ENCODE results near the gene FAM53C.

The FAM53C gene

DNA sequence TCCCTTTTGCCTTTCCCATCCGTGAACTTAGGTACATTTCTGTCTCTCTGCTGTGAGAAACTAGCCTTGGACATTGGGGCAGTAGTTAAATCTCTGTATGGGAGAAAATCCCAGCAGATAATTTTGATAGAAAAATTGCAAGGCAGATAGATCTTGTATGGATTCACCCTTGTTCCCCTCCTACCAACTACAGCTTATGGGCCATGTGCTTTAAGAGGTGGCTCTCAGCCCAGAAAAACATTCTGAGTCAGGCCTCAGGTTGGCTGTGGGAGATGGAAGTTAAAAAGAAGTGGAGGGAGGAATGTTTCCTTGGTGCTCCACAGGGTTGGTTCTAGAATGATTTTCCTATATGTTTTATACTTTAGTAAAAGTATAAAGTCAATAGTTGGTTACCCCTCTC is 13.0 kb downstream of the FAM53C start:
- DNase-seq (ENCODE audit: low read depth in 2 of 2, low spot score in 1 of 2) = no peak

- no peak for DNase-seq (ENCODE audit: low read depth in 2 of 2, low spot score in 1 of 2)
Observed at GRCh38 chr5:138351517-138351916, 13.5 kb downstream of the FAM53C start.

GRCh38 chr5:138352071-138352721 is 14.1 kb downstream of the FAM53C start, which contains the start of gene KDM3B:
Gene KDM3B, plus strand, starts transcription at chr5:138352685. Its CDS starts 111 bp downstream, at chr5:138352796.
- DNase-seq (ENCODE audit: low read depth in 2 of 2, low spot score in 1 of 2) = peak; percentile 75 to 82

- peak; percentile 25 to 47 for DNase-seq (ENCODE audit: low read depth in 2 of 2, low spot score in 1 of 2)
Observed at GRCh38 chr5:138352722-138353559, 14.9 kb downstream of the FAM53C start.

GRCh38 chr5:138353560-138354080 is 15.6 kb downstream of the FAM53C start:
- no peak for DNase-seq (ENCODE audit: low read depth in 2 of 2, low spot score in 1 of 2)

GRCh38 chr5:138354387-138354786 is 16.3 kb downstream of the FAM53C start:
- no peak for DNase-seq (ENCODE audit: low read depth in 2 of 2, low spot score in 1 of 2)

GRCh38 chr5:138354926-138355378 is 16.9 kb downstream of the FAM53C start:
- no peak for DNase-seq (ENCODE audit: low read depth in 2 of 2, low spot score in 1 of 2)

DNA sequence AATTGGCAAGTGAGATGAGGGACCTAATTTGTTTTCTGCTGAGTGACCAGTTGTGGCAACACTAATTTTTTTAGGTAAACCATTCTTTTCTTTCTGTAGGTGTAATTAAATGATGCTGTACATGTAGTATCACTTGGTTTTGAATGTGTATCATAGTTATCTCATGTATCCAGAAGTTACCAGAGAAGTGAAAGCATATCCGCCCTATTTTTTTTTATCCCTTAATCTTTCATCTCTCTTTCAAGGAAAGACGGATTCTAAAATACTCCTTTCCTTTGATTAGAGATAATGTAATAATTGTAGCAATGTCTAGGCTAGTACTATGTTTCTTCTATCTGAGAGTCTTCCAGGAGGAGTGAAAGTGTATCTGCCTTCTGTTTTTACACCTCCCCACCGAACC is 21.6 kb downstream of the FAM53C start:
- DNase-seq (ENCODE audit: low read depth in 2 of 2, low spot score in 1 of 2) = no peak

DNA sequence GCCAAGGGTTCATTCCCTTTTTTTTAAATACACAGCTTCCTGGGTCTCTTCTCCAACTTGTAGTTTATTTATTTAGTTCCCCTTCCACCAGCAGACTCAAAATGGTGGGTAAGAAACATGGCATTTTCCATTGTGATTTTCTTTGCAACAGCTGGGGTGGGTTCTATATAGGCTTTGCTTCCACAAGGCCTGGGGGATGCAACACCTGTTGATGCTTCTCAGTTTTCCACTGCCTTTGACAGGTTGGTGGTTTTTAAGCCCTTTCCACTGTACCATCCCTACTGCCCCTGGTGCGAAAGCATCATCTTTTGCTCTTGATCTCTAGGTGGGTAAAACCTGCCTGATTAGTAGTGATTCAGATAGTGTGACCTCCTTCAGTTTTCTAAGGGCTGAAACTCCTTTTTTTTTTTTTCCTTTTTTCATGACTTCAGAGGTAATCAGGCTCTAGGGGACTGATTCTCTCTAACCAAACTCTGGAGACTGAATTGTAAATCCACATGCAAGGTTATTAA is 22.9 kb downstream of the FAM53C start:
- DNase-seq (ENCODE audit: low read depth in 2 of 2, low spot score in 1 of 2) = no peak

DNA sequence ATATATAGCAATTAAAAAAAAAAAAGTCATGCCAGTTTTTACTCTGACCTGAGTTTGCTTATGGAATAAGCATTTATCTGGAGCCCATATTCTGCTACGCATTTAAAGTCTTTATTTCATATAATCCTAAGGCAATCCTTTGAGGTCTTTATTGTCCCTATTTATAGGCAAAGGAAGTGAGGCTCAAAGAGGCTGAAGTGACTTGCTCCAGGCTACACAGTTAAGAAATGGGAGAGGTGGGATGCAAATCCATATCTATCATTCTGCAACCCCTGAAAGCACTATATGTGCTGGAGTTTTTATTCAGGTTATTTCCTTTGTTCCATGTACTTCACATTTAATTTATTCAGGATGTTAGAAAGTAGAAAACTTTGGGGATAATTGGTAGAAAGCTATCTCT is 26.5 kb downstream of the FAM53C start:
- DNase-seq (ENCODE audit: low read depth in 2 of 2, low spot score in 1 of 2) = no peak

- DNase-seq (ENCODE audit: low read depth in 2 of 2, low spot score in 1 of 2) = no peak
Observed at GRCh38 chr5:138366632-138367382, 28.7 kb downstream of the FAM53C start.

GRCh38 chr5:138369261-138369660 is 31.2 kb downstream of the FAM53C start:
- DNase-seq (ENCODE audit: low read depth in 2 of 2, low spot score in 1 of 2) = no peak

GRCh38 chr5:138369706-138370105 is 31.6 kb downstream of the FAM53C start:
- no peak for DNase-seq (ENCODE audit: low read depth in 2 of 2, low spot score in 1 of 2)

- no peak for DNase-seq (ENCODE audit: low read depth in 2 of 2, low spot score in 1 of 2)
Observed at GRCh38 chr5:138370537-138370936, 32.5 kb downstream of the FAM53C start.

- no peak for DNase-seq (ENCODE audit: low read depth in 2 of 2, low spot score in 1 of 2)
Observed at GRCh38 chr5:138371454-138371853, 33.4 kb downstream of the FAM53C start.

DNA sequence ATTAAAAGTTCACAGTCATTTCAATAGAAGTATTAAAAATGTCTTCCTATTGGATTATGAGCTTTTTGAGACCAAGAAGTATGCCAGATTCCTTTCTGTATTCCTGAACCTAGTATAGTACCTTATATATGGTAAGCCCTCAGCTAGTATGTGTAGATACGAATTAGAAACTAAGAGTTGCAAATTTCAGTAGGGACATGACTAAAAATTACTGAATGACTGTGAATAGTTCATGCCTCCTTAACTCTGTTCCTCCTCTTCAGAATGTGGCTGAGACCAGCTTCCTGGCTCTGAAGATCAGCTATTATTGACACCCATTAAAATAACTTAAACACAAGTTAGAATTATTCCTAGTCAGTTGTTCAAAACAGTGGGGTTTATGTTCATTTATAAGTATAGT is 34.2 kb downstream of the FAM53C start:
- no peak for DNase-seq (ENCODE audit: low read depth in 2 of 2, low spot score in 1 of 2)

GRCh38 chr5:138372653-138373052 is 34.6 kb downstream of the FAM53C start:
- DNase-seq (ENCODE audit: low read depth in 2 of 2, low spot score in 1 of 2) = no peak

DNA sequence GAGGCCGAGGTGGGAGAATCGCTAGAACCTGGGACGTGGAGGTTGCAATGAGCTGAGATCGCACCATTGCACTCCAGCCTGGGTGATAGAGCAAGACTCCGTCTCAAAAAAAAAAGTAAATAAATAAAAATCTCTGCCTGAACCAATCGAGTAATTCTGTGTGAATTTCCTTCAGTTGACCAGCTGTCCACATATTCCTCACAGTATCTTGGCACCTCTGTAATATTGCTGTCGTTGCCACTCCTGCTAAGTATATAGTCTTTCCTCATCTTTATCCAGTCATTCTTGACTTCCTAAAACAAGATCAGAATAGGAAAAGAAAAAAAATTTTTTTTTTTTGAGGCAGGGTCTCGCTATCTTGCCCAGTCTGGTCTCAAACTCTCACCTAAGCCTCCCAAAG is 44.3 kb downstream of the FAM53C start:
- DNase-seq (ENCODE audit: low read depth in 2 of 2, low spot score in 1 of 2) = no peak

- no peak for DNase-seq (ENCODE audit: low read depth in 2 of 2, low spot score in 1 of 2)
Observed at GRCh38 chr5:138385660-138386059, 47.6 kb downstream of the FAM53C start.

- no peak for DNase-seq (ENCODE audit: low read depth in 2 of 2, low spot score in 1 of 2)
Observed at GRCh38 chr5:138386290-138386689, 48.2 kb downstream of the FAM53C start.

GRCh38 chr5:138389332-138389731 is 51.3 kb downstream of the FAM53C start:
- DNase-seq (ENCODE audit: low read depth in 2 of 2, low spot score in 1 of 2) = no peak

Data from stimulated activated CD8-positive, alpha-beta memory T cell treated with anti-CD3 and anti-CD28 coated beads, Interleukin-4, amount 100 ng/mL, for 1 hour (primary cell).